Colonic mucosa (tissue), 4 donors: Measurements from ENCODE around the gene METRNL. TPM values are rescaled to one million over a fixed set of nuclear protein-coding genes. Genes with fewer than 3 reads are reported as not detected.
"Not testable (repeated sequence)": the region's sequence is repeated elsewhere in the genome, so short reads cannot be mapped to it uniquely, and the experiment has no call there.

Experiments
- DNase-seq: peaks from one replicate; pipeline ENCODE4 v3.0.0-alpha.2; 2020
- H3K27ac ChIP-seq: fragments of 200-600 bp; one replicate; pipeline ENCODE4 v1.8.0; 2021
- H3K27me3 ChIP-seq: fragments of 200-600 bp; one replicate; pipeline ENCODE4 v1.8.0; 2021
- H3K36me3 ChIP-seq: fragments of 200-600 bp; one replicate; pipeline ENCODE4 v1.8.0; 2021
- H3K4me1 ChIP-seq: fragments of 200-600 bp; one replicate; pipeline ENCODE4 v1.8.0; 2021; ENCODE audit warnings: mild to moderate bottlenecking
- H3K4me3 ChIP-seq: fragments of 200-600 bp; one replicate; pipeline ENCODE4 v1.8.0; 2021
- H3K9ac ChIP-seq, 2 donors: one replicate each; pipeline ENCODE4 v1.7.0; 2013; ENCODE audit warnings: control low read depth in 2 of 2, low read depth in 2 of 2, low read length in 2 of 2
- H3K9me3 ChIP-seq: fragments of 200-600 bp; one replicate; pipeline ENCODE4 v1.8.0; 2021
- intact Hi-C: fragments of 100-400 bp; cut with DNase I; formaldehyde crosslinking; loops from one replicate; pipeline ENCODE4 v1.14.1; 2022
- total RNA-seq, 2 donors: library from RNA; stranded (reverse); fragmentation: NEBNext Ultra II Directional in 1 of 2; extraction: Animal tissue kit (Norgen Biotek cat#: 25700) in 1 of 2; gene quantifications; one replicate each; pipeline ENCODE4 v1.2.1, GENCODE V29; 2021
- TF ChIP-seq, protein P1 (sequence below): fragments of 200-600 bp; IDR thresholded peaks from one replicate; pipeline ENCODE4 v1.8.0; 2022; ENCODE audit warnings: antibody characterized with exemption, mild to moderate bottlenecking
- donor health status: healthy.
- donor health status: DM: no; HTN: no; CAD: no.
- donor health status: DM: no; HTN: no; CAD: no.

METRNL gene
- total RNA-seq, 2 donors from 2014 or later, result 84.2 to 87.2 TPM

DNA sequence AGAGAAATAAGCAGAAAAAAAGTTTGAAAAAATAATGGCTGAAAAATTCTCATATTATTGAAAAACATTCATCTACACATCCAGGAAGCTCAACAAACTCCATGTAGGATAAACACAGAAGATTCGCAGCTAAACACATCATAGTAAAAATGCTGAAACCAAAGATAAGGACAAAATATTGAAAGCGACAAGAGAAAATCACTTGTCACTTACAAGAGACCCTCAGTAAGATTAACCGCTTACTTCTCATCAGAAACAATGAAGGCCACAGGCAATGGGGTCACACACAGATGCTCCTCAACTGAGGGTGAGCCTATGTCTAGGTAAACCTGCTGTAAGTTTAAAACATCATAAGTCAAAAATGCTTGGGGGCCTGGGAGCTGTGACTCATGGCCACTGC lies 38.1 kb upstream of the METRNL start:
- intact Hi-C loops, result no loop called here
- no peaks in the 10 kb centered on the region for H3K9me3 ChIP-seq
- no peak overlapping the region for H3K4me3 ChIP-seq
- H3K4me1 ChIP-seq, result no peaks in the 10 kb centered on the region
- H3K36me3 ChIP-seq, result no peaks in the 10 kb centered on the region
- H3K27me3 ChIP-seq, result no peaks in the 10 kb centered on the region
- DNase-seq, result no peak
- H3K9ac ChIP-seq, result no peak overlapping the region
- H3K27ac ChIP-seq, result no peak overlapping the region
- TF ChIP-seq, protein P1, sequence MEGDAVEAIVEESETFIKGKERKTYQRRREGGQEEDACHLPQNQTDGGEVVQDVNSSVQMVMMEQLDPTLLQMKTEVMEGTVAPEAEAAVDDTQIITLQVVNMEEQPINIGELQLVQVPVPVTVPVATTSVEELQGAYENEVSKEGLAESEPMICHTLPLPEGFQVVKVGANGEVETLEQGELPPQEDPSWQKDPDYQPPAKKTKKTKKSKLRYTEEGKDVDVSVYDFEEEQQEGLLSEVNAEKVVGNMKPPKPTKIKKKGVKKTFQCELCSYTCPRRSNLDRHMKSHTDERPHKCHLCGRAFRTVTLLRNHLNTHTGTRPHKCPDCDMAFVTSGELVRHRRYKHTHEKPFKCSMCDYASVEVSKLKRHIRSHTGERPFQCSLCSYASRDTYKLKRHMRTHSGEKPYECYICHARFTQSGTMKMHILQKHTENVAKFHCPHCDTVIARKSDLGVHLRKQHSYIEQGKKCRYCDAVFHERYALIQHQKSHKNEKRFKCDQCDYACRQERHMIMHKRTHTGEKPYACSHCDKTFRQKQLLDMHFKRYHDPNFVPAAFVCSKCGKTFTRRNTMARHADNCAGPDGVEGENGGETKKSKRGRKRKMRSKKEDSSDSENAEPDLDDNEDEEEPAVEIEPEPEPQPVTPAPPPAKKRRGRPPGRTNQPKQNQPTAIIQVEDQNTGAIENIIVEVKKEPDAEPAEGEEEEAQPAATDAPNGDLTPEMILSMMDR, result no peak

- Histone ChIP-seq H3K27me3 (no peaks in the 10 kb centered on the region), H3K9ac (no peak overlapping the region), H3K4me3 (no peak overlapping the region), H3K27ac (no peak overlapping the region), H3K36me3 (no peaks in the 10 kb centered on the region), H3K9me3 (no peaks in the 10 kb centered on the region), H3K4me1 (no peaks in the 10 kb centered on the region)
- TF ChIP-seq, protein P1, result no peak
- intact Hi-C loops, result no loop called here
- no peak for DNase-seq
Observed at GRCh38 chr17:83042522-83043158, 36.8 kb upstream of the METRNL start.

GRCh38 chr17:83044479-83044878 lies 34.9 kb upstream of the METRNL start:
- H3K9me3 ChIP-seq, DNase-seq, intact Hi-C loops, H3K4me3 ChIP-seq, H3K9ac ChIP-seq, H3K4me1 ChIP-seq, H3K36me3 ChIP-seq, H3K27me3 ChIP-seq, H3K27ac ChIP-seq: not testable (repeated sequence)

DNA sequence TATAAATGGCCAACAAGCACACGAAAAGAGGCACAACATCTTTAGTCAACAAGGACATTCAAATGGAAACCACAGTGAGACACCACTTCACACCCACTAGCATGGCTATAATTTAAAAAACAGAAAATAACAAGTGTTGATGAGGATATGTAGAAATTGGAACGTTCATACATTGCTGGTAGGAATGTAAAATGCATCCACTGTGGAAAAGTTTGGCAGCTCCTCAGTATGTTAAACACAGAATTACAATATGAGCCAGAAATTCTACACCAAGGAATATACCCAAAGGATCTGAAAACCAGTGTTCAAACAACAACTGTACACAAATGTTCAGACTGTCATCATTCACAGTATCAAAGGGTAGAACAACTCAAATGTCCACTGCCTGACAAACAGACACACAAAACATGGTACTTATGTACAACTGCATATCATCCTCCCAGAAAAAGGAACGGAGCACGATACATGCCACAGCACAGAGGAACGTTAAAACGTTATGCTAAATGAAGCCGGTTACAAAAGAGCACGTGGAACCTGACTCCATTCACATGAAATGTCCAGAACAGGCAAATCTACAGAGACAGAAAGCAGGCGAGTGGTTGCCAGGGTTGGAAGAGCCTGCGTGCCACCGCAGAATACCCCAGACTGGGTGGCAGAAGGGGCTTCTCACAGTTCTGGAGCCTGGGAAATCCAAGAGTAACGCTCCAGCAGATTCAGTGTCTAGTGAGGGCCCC lies 32.8 kb upstream of the METRNL start:
- no peaks in the 10 kb centered on the region for H3K4me1 ChIP-seq
- H3K27me3 ChIP-seq, result no peaks in the 10 kb centered on the region
- H3K36me3 ChIP-seq, result no peaks in the 10 kb centered on the region
- intact Hi-C loops, result no loop called here
- TF ChIP-seq, protein P1, result no peak
- DNase-seq, result no peak
- no peaks in the 10 kb centered on the region for H3K9me3 ChIP-seq
- H3K27ac ChIP-seq, result no peak overlapping the region
- H3K9ac ChIP-seq, result no peak overlapping the region
- H3K4me3 ChIP-seq, result no peak overlapping the region

- Histone ChIP-seq H3K9me3 (no peaks in the 10 kb centered on the region), H3K36me3 (no peaks in the 10 kb centered on the region), H3K27me3 (no peaks in the 10 kb centered on the region), H3K9ac (no peak overlapping the region), H3K27ac (no peak overlapping the region), H3K4me3 (no peak overlapping the region), H3K4me1 (peaks cover 2% of the 10 kb centered on the region)
- intact Hi-C loops, result no loop called here
- TF ChIP-seq, protein P1, result no peak
- no peak for DNase-seq
Observed at GRCh38 chr17:83047182-83047478, 32.3 kb upstream of the METRNL start.

DNA sequence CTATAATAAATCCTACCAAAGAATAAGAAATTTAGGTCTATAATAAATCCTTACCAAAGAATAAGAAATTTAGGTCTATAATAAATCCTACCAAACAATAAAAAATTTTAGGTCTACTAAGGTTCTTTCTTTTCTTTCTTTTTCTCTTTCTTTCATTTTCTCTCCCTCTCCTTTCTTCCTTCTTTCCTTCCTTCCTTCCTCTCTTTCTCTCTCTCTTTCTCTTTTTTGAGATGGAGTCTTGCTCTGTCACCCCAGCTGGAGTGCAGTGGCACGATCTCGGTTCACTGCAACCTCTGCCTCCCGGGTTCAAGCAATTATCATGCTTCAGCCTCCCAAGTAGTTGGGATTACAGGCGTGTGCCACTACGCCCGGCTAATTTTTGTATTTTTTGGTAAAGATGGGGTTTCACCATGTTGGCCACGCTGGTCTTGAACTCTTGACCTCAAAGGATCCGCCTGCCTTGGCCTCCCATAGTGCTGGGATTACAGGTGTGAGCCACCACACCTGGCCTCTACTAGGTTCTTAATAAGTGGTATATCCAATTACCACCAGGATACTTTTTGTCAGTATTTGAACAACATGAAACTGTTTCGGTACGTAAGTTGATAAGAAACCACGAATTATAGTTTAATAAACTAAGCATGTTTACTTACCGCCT lies 31.5 kb upstream of the METRNL start:
- DNase-seq, H3K4me1 ChIP-seq, H3K9ac ChIP-seq, H3K36me3 ChIP-seq, H3K9me3 ChIP-seq, intact Hi-C loops, H3K27me3 ChIP-seq, H3K4me3 ChIP-seq: not testable (repeated sequence)
- H3K27ac ChIP-seq, result peak overlapping the region; percentile 59
